Panc1 (cell line): ENCODE data around the gene FGFBP2. TPM values are rescaled to one million over a fixed set of nuclear protein-coding genes. Genes with fewer than 3 reads are reported as not detected.

Experiments used
- ATAC-seq: fragments of 200-7000 bp; cut with Tn5 transposase; 2 replicates; pipeline ENCODE4 v1.9.1; 2020; ENCODE audit warnings: mild to moderate bottlenecking, moderate library complexity
- BruUV-seq: library from RNA; stranded (reverse); fragments of 400-500 nt; replicated peaks from 2 replicates; lab custom pipeline; 2021; lab: Mats Ljungman, UMichigan
- CTCF ChIA-PET: fragments of 300-600 bp; sonication (Branson Sonifier 250); formaldehyde crosslinking; loops from one replicate; lab custom pipeline; 2022; ENCODE audit warnings: antibody characterized with exemption; lab: Charles Lee
- POLR2A ChIA-PET: fragments of 300-600 bp; sonication (Branson Sonifier 250); formaldehyde crosslinking; loops from one replicate; lab custom pipeline; 2022; ENCODE audit warnings: antibody characterized with exemption; lab: Charles Lee
- DNase-seq: peaks from one replicate; pipeline ENCODE4 v3.0.0-alpha.2; 2010; ENCODE audit warnings: low read depth, low spot score
- H3K27ac ChIP-seq: 2 replicates; pipeline ENCODE4 v1.5.1; 2011; ENCODE audit warnings: mild to moderate bottlenecking, low read length, inconsistent platforms
- H3K27me3 ChIP-seq: fragments of 200-500 bp; sonication (Bioruptor generic); 2 replicates; pipeline ENCODE4 v1.6.0; 2014; ENCODE audit warnings: low read length, inconsistent platforms; ENCODE audit not compliant: control insufficient read depth, insufficient read depth
- H3K36me3 ChIP-seq: fragments of 200-500 bp; sonication (Bioruptor generic); 2 replicates; pipeline ENCODE4 v1.5.1; 2014; ENCODE audit warnings: inconsistent platforms, mild to moderate bottlenecking, low read length, moderate library complexity; ENCODE audit not compliant: control insufficient read depth, insufficient read depth
- H3K4me1 ChIP-seq: 2 replicates; pipeline ENCODE4 v1.5.1; 2011; ENCODE audit warnings: inconsistent platforms, mild to moderate bottlenecking, low read length, moderate library complexity; ENCODE audit not compliant: control insufficient read depth, insufficient read depth
- H3K4me3 ChIP-seq, 2 experiments: 2 replicates each; pipeline ENCODE4 v1.5.1; 2011 to 2012; ENCODE audit warnings: low read depth in 2 of 2, low read length in 2 of 2, mild to moderate bottlenecking in 2 of 2, inconsistent platforms in 1 of 2, moderate library complexity in 1 of 2
- H3K9me3 ChIP-seq: fragments of 200-500 bp; sonication (Bioruptor generic); 2 replicates; pipeline ENCODE4 v1.5.1; 2014; ENCODE audit warnings: low read depth, mild to moderate bottlenecking, inconsistent platforms, low read length, moderate library complexity; ENCODE audit not compliant: control insufficient read depth, insufficient read depth
- POLR2AphosphoS5 ChIP-seq: IDR thresholded peaks from 2 replicates; pipeline ENCODE4 v1.6.1; 2012; ENCODE audit warnings: mild to moderate bottlenecking, low read depth, low read length, moderate library complexity
- REST ChIP-seq, 2 experiments: IDR thresholded peaks; 2 replicates each; pipeline ENCODE4 v1.6.1; 2011 to 2012; ENCODE audit warnings: low read depth in 2 of 2, control low read depth in 1 of 2, low read length in 1 of 2, mild to moderate bottlenecking in 1 of 2, moderate library complexity in 1 of 2; ENCODE audit not compliant: insufficient read depth in 1 of 2
- SIN3A ChIP-seq: IDR thresholded peaks from 2 replicates; pipeline ENCODE4 v1.6.1; 2012; ENCODE audit warnings: low read depth, mild to moderate bottlenecking, low read length, moderate library complexity, borderline replicate concordance; ENCODE audit not compliant: insufficient read depth
- TCF7L2 ChIP-seq: IDR thresholded peaks from 2 replicates; pipeline ENCODE4 v1.6.1; 2011; ENCODE audit warnings: mild to moderate bottlenecking, low read depth, low read length, inconsistent platforms
- in situ Hi-C: cut with HindIII; loops from 2 replicates; pipeline ENCODE4 v1.10.0; 2016; ENCODE audit warnings: low sequenced_read_pairs, low pct_unique_long_range_greater_than_20kb
- intact Hi-C: fragments of 100-400 bp; cut with micrococcal nuclease; formaldehyde crosslinking; loops from one replicate; pipeline ENCODE4 v1.10.0; 2022; ENCODE audit not compliant: unreplicated experiment
- total RNA-seq: library from RNA; stranded (reverse); gene quantifications from one replicate; pipeline ENCODE4 v1.2.1, GENCODE V29; 2021; ENCODE audit not compliant: unreplicated experiment
- TF ChIP-seq, protein P1 (sequence below): fragments of 450-650 bp; IDR thresholded peaks from 2 replicates; pipeline ENCODE4 v1.5.1; 2017; ENCODE audit warnings: mild to moderate bottlenecking

The FGFBP2 gene
- total RNA-seq, 1 experiment from 2014 or later, result 0.33 TPM

GRCh38 chr4:15947684-15948083 is 15.3 kb downstream of the FGFBP2 start:
- H3K36me3 ChIP-seq, result no peaks in the 10 kb centered on the region
- H3K27ac ChIP-seq, result no peak overlapping the region
- ChIA-PET CTCF (no interaction called here), POLR2A (no interaction called here)
- ATAC-seq (no peak), DNase-seq (no peak)
- intact Hi-C loops (no loop called here), in situ Hi-C loops (no loop called here)
- H3K4me1 ChIP-seq, result no peaks in the 10 kb centered on the region
- no TSS peak for BruUV-seq
- no peaks in the 10 kb centered on the region for H3K9me3 ChIP-seq
- no peak overlapping the region for H3K4me3 ChIP-seq
- no peak for TF ChIP-seq POLR2AphosphoS5
- no peak for TF ChIP-seq TCF7L2
- TF ChIP-seq, protein P1, sequence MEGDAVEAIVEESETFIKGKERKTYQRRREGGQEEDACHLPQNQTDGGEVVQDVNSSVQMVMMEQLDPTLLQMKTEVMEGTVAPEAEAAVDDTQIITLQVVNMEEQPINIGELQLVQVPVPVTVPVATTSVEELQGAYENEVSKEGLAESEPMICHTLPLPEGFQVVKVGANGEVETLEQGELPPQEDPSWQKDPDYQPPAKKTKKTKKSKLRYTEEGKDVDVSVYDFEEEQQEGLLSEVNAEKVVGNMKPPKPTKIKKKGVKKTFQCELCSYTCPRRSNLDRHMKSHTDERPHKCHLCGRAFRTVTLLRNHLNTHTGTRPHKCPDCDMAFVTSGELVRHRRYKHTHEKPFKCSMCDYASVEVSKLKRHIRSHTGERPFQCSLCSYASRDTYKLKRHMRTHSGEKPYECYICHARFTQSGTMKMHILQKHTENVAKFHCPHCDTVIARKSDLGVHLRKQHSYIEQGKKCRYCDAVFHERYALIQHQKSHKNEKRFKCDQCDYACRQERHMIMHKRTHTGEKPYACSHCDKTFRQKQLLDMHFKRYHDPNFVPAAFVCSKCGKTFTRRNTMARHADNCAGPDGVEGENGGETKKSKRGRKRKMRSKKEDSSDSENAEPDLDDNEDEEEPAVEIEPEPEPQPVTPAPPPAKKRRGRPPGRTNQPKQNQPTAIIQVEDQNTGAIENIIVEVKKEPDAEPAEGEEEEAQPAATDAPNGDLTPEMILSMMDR, result no peak
- TF ChIP-seq SIN3A, result no peak
- TF ChIP-seq REST (IDR thresholded peaks at IDR 0.05; ENCODE audit: insufficient read depth in 1 of 2, low read depth in 2 of 2, low read length in 1 of 2), result no peak
- H3K27me3 ChIP-seq, result no peaks in the 10 kb centered on the region

GRCh38 chr4:15945516-15945915 is 17.5 kb downstream of the FGFBP2 start:
- in situ Hi-C loops (no loop called here), intact Hi-C loops (no loop called here)
- DNase-seq (no peak), ATAC-seq (no peak)
- TF ChIP-seq, protein P1, result no peak
- TF ChIP-seq SIN3A, result no peak
- no peak for TF ChIP-seq REST (IDR thresholded peaks at IDR 0.05; ENCODE audit: insufficient read depth in 1 of 2, low read depth in 2 of 2, low read length in 1 of 2)
- TF ChIP-seq TCF7L2, result no peak
- no peak for TF ChIP-seq POLR2AphosphoS5
- Histone ChIP-seq H3K27me3 (no peaks in the 10 kb centered on the region), H3K4me3 (no peak overlapping the region), H3K9me3 (no peaks in the 10 kb centered on the region), H3K27ac (no peak overlapping the region), H3K36me3 (no peaks in the 10 kb centered on the region), H3K4me1 (no peaks in the 10 kb centered on the region)
- ChIA-PET CTCF (no interaction called here), POLR2A (no interaction called here)
- no TSS peak for BruUV-seq
